Embryonic facial prominence (tissue), 1 donor: ENCODE measurements around the gene KTI12.
"Not testable (repeated sequence)": the region's sequence is repeated elsewhere in the genome, so short reads cannot be mapped to it uniquely, and the experiment has no call there.

Experiments used
- DNase-seq: peaks from one replicate; pipeline ENCODE4 v3.0.0-alpha.2; 2016; ENCODE audit errors: extremely low spot score

The KTI12 gene, protein sequence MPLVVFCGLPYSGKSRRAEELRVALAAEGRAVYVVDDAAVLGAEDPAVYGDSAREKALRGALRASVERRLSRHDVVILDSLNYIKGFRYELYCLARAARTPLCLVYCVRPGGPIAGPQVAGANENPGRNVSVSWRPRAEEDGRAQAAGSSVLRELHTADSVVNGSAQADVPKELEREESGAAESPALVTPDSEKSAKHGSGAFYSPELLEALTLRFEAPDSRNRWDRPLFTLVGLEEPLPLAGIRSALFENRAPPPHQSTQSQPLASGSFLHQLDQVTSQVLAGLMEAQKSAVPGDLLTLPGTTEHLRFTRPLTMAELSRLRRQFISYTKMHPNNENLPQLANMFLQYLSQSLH

DNA sequence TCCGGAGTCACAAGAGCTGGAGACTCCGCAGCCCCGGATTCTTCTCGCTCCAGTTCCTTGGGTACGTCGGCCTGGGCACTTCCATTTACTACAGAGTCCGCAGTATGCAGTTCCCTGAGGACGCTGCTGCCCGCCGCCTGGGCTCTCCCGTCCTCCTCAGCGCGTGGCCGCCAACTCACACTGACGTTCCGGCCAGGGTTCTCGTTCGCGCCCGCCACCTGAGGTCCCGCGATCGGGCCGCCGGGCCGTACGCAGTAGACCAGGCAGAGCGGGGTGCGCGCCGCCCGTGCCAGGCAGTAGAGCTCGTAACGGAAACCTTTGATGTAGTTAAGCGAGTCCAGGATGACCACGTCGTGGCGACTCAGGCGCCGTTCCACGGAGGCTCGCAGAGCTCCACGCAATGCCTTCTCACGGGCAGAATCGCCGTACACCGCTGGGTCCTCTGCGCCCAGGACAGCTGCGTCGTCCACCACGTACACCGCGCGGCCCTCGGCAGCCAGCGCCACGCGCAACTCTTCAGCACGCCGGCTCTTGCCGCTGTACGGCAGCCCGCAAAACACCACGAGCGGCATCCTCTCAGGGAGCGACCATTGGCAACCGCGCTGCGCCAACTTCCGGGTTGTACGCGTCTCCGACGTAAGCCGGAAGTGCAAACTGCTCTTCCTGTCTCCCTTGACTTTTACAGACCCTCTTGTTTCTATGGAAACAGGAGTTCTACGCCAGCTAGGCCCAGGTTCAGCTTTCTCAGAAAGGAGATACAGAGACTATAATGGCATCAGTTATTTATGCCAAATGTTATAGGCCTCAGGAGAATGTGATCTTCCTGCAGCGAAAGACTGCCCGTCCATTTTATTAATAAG lies at the start of gene KTI12:
Gene KTI12 (minus strand): TSS at position 621 of the 860 bp plus-strand sequence. CDS start 49 bp downstream, at position 572.
- peak; percentile 89 for DNase-seq

DNA sequence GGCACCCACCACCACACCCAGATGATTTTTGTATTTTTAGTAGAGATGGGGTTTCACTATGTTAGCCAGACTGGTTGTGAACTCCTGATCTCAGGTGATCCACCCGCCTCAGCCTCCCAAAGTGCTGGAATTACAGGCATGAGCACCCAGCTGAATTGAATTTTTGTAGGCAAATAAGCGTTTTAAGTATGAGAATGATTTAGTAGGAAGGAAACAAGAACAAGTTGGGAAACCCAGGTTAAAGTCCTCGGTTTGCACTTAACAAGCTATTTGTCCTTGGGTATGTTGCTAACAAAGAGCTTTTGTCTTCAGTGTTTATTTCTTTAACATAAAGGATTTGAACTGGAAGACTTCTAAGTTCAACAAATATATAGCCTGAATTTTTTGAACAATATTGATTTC lies 46.4 kb upstream of the KTI12 start:
- DNase-seq = no peak

DNA sequence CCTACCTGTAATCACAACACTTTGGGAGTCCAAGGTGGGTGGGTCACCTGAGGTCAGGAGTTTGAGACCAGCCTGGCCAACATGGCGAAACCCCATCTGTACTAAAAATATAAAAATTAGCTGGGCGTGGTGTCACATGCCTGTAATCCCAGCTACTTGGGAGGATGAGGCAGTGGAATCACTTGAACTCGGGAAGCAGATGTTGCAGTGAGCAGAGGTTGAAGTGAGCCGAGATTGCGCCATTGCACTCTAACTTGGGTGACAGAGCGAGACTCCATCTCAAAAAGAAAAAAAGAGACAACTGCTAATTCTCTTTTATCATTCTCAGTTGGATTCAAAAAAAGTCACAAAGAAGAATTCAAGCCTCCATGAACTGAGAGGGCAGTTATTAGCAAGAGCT lies 43.7 kb upstream of the KTI12 start:
- DNase-seq = not testable (repeated sequence)

DNA sequence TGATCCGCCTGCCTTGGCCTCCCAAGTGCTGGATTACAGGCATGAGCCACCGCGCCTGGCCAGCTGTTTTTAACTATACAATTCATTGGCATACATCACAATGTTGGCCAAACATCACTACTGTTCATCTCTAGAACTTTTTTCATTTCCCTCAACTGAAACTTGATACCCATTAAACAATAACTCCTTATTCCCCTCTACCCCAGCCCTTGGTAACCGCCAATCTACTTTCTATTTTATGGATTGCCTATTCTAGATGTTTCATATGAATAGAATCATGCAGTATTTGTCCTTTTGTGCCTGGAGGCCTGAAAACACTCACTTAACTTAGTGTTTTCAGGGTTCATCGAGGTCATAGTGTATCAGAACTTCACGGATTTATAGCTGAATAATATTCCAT lies 38.7 kb upstream of the KTI12 start:
- DNase-seq = no peak

DNA sequence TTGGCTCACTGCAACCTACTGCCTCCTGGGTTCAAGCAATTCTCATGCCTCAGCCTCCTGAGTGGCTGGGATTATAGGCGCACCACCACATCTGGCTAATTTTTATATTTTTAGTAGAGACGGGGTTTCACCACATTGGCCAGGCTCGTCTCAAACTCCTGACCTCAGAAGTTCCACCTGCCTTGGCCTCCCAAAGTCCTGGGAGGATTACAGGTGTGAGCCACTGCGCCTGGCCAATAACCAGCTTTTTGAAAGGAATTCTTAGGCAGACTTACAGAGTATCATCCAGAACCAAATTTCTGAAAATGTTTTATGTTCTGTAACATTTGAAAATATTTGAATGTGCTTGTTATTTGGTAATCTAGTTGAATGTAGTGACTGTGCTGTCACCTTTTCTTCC lies 37.1 kb upstream of the KTI12 start:
- no peak for DNase-seq

DNA sequence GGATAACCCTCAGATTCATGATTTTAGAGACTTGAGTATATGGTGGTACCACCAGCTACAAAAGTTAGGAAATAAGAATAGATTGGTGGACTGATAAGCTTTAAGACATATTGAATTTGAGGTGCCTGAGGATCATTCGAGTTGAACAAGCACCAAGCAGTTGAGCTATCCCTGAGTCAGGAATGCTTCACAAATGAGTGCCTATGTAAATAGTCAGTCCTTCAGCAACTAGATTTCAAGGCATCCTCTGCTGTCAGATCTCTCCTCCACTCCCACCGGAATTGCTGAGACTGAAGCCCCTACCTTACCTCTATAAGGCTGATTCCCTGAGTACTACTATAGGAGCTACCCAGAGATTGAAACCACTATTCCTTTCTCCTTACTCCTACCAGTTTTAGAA lies 29.6 kb upstream of the KTI12 start:
- no peak for DNase-seq

DNA sequence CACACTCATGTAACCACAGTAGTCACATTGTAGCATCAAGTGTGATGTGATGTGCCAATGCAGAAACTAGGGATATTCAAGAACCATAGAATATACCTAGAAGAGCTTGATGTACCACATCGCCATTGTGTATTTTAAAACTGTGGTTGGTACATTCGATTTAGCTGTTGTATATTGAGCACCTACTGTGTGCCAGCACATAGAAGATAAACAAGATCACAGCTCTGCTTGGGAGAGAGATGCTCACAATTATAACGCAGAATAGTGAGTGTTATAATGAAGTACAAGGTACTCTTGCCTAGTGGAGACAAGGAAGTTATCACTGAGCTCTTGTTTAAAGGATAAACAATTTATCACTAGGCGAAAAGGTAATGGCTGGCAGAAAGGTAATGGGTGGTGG lies 27.2 kb upstream of the KTI12 start:
- DNase-seq = no peak

DNA sequence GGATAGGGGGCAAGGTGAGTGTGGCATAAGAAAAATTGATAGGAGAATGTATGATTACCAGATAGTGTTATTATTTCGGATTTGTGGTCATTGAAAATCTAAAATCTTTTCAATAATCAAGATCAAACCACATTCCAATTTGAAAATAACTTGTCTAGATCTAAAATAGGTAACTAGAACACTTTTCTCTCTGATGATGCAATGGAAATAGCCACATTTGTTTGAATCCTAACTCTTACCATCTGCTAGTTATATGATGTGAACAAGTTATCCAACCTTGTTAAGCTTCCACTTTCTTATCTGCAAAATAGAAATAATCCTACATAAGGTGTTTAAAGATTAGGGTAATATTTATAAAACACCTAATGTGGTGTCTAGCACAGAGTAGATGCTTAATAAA lies 26.3 kb upstream of the KTI12 start:
- DNase-seq = no peak

DNA sequence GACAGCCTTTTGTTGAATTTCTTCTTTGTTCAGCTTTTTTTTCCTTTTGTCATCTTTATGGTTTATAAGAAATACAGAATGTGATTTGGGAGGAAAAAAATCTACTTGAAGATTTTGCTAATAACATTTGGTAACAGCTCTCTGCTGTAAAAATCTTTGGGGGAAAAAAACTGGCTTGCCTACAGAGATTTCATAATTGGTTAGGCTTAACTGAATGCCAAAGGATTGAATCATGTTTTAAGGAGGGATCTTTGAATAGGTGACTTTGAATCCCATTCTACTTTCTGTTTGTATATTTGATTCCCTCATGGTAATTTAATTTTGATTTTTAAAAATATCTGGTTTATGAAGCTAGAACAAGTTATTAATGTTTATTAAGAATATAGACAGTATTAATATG lies 25.7 kb upstream of the KTI12 start:
- DNase-seq = no peak

DNA sequence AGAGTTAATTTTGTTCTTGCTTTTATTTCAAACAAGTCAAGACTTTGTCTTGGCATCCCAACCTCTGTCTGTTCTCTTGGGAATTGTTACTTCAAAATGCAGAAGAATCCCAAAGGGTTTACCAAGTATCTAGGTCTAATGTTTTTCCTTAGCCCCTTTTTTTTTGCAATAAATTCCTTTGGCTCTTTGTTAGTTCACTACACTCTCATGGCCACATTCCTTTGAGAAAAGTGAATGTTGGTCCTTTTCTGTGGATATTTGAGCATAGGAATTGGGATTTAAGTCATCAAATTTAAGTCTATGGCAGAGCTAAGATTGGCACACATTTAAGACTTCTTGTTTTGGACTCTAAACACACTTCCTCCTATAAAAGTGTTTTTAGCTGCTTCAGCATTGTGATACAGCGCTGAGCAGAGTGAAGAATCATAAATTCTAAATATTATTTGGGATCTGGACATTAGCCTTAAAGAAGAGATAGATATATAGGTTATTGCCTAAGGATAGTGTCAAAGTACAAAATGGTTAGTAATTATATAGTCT lies 24.3 kb upstream of the KTI12 start:
- DNase-seq = no peak

DNA sequence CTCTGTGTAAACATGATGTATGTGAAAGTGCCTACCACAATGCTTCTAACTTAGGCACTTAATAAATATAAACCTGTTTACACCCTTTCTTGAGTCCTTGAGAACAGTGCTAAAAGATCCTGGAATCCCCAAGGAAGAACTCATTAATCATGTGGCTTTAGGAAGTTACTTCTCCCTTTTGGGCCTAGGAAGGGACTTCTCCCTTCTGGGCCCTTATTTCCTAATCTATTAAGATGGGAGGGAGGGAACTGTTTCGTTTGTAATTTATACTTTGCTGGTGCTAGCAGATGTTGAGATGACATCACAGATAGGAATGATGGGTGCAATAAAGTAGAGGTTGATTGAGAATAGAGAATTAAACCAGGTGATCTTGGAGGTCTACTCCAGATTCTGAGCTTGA lies 23.6 kb upstream of the KTI12 start:
- DNase-seq = no peak

DNA sequence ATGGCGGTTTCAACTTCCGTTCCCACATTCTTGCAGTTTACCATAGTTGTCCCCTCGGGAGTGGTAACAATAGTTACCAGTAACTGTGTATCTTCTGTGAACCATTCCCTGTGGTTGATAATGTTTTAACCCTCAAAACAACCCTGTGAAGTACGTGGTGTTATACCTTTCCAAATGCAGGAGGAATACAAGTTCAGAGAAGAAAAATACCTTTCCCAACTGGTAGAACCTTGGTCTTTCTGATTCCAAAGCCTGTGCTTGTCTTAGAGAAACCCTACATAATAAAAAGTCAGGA lies 23.3 kb upstream of the KTI12 start:
- DNase-seq = no peak

DNA sequence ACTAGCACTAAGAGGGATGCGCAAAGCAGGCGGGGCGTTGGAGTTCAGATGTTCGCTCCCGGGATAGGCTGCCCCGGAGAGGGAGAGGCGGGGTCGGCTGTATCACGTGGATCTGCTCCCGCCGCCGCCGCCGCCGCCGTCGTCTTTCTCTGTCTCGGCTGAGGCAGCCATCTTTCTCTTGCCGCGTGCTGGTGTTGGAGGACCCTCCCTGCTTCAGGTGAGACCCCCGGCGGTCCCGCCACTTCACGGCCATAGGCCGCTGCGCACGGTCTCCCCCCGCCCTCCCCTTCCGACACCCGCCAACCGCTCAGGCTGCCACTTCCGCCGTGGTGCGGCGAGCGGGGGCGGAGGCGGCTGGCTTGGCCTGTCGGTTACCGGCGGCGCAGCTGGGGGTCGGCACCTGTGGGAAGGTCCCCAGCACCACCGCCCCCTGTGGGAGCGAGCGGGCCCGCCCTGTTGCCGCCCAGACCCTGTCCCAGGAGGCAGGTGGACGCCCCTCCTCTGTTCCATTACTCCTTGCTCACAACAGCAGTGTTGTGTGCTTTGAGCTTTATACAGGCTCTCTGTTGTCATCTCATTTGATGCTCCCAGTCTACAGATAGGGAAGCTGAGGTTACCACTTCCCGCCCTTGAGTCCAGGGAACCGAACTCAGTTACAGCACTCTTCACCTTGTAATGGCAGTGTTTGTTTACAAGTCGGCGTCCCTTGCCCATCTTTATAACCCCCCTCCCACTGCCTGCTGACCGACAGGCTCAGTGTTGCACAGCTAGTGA lies 22.7 kb upstream of the KTI12 start, which contains the start of gene BTF3L4:
Gene BTF3L4 (plus strand): TSS at position 133 of the 774 bp plus-strand sequence. CDS start 3,553 bp downstream, outside the sequence.
- peak; percentile 93 for DNase-seq

DNA sequence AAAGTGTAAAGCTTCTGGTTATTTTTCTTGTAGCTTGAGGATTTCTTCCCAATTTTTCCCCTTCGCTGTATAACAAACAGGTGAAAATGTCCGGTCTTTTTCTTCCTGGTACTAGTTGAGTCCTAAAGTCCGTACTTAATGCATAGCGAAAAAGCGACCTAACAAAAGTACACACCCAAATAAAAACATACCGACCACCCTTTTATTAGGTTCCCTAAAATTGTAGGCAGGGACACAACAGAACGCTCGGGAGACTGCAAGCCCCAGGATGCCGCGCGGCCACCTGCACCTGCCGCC lies 22.2 kb upstream of the KTI12 start:
- no peak for DNase-seq

DNA sequence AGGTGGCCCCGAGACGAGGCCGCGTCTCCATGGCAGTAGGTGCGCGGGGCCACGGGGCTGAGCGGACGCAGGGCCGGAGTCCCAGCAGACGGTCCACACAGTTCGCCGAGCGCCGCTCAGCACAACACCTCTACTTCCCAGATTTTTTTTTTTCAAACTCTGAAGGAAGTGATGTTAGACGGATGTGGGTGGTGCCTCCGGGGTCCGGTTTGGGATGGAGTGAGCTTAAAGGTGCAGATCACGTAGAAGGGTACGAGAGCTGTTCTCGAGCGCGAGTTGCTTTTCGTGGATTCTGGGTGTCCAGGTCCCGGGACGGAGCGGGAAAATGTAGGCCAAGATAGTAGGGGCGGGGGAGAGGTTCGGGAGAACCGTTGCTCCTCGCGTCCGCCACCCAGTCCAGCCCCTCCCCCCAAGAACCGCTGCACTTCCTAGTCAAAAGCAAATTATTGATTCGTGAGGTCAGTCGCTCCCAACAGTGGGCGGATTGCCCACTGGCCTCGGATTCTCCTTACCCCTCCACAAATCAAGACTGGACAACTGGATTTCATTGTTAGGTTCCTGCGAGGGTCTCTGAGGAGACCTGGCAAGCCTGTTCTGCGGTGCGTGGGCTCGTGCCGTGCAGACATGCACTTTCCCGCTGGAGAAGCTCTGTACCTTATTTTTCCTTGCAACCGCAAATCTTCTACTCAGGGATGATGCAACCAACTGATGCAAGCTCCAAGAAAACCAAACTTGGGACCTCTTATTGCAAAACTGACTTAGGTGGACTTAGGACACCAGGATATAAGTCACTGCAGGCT lies 21.7 kb upstream of the KTI12 start, which contains the start of gene TXNDC12:
Gene TXNDC12 (minus strand): TSS at position 126 of the 800 bp plus-strand sequence. CDS start 95 bp downstream, at position 31.
- DNase-seq = peak; percentile 77

DNA sequence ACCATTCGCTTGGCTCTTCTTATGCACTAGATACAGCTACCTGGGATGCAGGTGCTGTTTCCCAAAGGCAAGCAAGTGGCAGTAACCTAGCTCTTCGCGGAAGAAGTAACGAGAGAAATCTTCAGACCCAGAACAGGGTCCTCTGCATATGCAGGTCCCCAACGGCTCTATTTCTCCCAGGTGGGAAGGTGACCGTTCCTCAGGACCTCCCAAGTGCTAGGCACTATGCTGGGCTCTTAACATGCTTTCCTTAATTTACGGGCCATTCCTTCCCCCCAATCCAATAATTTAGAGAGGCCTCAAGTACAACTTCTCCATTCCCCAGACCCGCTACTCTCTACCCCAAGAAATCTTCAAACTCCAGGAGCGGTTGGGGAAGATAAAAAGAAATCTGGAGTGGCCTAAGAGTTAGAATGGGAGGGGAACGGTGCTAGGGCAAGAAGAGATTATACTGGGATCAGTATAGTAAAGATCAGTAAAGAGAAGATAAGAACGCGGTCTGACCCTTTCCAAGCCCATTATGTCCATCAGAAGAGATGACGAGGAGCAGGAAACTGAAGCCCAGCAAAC lies 21.0 kb upstream of the KTI12 start:
- no peak for DNase-seq

DNA sequence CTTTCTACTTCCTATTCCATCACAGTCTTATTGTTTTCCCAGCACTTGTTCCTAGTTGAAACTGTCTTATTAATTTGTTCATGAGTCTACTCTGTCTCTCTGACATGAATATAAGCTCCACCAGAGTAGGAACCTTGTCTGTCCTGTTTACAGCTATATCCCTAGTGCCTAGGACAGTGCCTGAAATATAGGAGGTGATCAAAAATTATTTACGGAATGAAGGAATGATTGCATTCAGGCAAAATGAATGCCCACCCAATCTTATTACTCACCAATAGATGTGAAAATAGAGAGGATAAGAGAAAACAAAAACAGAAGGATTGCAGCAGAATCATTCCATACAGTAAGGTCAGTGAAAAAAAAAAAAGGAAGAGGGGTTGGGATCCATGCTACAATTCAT lies 20.3 kb upstream of the KTI12 start:
- no peak for DNase-seq

DNA sequence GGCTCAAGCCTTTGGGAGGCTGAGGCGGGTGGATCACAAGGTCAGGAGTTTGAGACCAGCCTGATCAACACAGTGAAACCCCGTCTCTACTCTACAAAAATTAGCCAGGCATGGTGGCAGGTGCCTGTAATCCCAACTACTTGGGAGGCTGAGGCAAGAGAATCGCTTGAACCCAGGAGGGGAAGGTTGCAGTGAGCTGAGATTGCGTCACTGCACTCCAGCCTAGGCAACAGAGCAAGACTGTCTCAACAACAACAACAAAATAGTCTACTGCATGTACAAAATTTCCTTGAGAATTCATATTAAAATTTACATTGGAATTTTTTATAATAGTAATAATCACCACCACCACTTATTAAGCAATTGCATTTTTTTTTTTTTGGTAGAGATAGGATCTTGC lies 15.7 kb upstream of the KTI12 start:
- not testable (repeated sequence) for DNase-seq

DNA sequence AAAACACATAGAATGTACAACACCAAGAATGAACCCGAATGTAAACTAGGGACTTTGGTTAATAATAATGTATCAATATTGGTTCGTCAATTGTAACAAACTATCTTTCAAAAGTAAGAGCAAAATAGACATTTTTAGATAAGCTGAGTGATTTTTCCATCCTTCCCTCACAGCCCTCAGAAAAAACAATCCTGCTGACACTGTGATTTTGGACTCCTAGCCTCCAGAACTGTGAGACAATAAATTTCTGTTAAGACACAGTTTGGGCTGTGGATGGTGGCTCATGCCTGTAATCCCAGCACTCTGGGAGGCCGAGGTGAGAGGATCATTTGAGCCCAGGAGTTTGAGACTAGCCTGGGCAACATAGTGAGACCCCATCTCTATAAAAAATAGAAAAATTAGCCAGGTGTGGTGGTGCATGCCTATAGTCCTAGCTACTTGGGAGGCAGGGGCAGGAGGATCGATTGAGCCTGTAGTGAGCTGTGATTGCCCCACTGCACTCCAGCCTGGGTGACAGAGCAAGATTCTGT lies 12.1 kb upstream of the KTI12 start:
- DNase-seq = not testable (repeated sequence)

DNA sequence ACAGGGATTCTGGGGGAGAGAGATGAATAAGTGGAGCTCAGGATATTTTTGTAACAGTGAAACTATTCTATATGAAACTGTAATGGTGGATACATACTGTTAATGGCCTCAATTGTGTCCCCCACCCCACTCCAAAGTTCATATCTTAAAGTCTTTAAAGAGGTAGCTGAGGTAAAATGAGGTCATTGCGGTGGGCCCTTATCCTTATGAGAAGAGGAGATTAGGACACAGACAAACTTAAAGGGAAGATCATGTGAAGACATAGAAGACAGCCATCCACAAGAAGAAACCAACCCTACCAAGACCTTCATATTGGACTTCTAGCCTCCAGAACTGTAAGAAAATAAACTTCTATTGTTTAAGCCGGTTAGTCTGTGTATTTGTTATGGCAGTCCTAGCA lies 11.6 kb upstream of the KTI12 start:
- no peak for DNase-seq
